T-helper 1 cell treated with Interleukin-12 subunit alpha and Interleukin-12 subunit beta and Interleukin-4 antibody, amounts not matched to agents 30 ng/mL and 1 ng/mL, for 36 hours (primary cell): Measurements from ENCODE around the gene TYRP1. TPM values are rescaled to one million over a fixed set of nuclear protein-coding genes. Genes with fewer than 3 reads are reported as not detected.

Experiments
- intact Hi-C: fragments of 100-400 bp; cut with micrococcal nuclease; formaldehyde crosslinking; loops from one replicate; pipeline ENCODE4 v1.15.1; 2024
- total RNA-seq: library from RNA; stranded (reverse); gene quantifications from 2 replicates; pipeline ENCODE4 v1.2.3, GENCODE V29; 2022

TYRP1 gene
- total RNA-seq, 1 donor from 2014 or later = not detected

DNA sequence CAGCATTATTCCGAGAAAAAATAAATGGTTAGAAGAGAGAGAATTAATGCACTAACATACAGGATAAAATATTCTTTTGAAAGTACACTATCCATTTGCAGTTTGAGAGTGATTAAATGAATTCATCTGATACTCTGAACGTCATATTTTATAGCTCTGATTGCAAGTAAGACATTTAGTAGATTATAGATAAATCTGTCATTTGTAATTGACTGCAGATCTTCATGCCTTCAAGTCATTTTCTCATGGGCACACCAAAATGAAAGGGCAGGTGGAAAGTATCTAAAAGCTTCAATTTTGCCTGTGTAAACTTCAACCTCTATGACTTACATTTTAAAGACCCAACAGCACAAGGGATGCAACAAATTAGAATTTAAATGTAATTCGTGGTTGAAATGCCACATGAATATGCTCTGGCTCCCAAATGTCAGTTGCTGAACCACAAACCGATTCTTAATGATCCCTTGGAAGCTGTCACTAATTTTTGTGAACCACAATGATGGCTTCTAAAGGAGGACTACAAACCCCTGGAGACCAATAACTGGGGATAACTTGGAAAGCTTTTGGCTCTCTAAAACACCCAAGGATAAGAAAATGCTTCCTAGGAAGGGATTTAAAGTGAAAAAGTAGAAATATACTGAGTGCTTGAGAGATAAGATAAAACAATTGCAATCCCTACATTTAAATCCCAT, 3.9 kb downstream of the TYRP1 start:
- intact Hi-C loops = no loop called here

DNA sequence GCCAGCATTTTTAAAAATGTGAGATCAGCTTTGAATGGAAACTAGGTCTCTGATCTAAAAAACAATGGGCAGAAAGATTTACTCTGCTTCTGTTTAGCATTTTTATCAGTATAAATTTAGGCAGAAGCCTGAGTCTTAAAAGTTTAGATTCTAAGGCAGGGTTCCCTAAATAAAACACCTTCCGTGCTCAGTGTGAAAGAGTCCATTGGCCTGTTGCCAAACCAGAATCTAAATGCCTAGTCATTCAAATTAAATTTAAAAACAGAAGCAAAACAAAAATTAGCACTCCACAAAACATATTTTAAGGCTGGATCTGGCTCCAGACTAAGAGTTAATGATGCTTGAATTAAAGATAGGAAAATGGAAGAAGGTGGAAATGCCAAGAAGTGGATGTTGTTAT, 4.5 kb downstream of the TYRP1 start:
- intact Hi-C loops = no loop called here

DNA sequence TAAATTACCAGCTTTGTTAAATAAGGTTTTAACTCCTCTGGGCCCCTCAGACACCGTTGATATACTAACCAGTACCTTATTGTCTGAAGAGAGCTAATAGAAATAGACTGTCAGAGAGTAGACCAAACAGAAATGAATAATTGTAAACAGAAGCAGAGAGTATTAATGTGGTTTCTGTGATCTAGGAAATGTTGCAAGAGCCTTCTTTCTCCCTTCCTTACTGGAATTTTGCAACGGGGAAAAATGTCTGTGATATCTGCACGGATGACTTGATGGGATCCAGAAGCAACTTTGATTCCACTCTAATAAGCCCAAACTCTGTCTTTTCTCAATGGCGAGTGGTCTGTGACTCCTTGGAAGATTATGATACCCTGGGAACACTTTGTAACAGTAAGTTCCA, 5.1 kb downstream of the TYRP1 start:
- intact Hi-C loops = no loop called here

DNA sequence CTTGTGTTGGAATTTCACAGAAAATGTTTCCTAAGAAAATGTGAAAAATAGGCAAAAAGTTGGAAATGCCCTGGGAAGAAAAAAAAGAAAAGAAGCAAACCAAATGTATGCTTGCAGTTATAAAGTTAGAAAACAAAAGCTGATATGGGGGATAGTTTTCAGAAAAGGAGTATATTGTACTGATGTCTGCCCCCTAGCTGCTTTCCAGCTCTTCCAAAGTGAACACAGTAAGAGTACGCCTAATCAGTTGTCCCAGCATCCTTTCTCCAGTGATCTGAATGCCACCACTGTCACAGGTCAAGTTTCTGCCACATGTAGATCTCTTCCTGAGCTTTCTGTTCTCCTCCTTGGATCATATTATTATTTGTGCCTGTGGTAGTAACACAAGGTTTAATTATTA, 5.8 kb downstream of the TYRP1 start:
- intact Hi-C loops = no loop called here

DNA sequence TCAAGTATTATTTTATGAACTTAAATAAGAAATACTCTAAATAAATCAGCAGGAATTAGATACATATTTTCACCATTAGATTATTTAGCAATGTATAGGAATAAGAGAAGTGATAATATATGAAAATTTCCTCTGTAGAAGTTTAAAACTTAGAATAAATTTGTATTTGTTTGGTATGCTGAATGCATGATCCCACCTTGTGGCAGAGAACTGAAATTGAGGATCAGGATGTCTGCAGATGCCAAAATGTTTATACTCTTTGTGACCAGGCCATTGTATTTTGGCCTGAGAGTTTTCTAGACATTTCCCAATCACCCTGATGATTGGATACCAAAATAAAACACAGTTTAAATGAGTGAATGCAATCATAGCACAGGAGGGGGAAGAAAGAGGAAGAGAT, 6.3 kb downstream of the TYRP1 start:
- intact Hi-C loops = no loop called here

DNA sequence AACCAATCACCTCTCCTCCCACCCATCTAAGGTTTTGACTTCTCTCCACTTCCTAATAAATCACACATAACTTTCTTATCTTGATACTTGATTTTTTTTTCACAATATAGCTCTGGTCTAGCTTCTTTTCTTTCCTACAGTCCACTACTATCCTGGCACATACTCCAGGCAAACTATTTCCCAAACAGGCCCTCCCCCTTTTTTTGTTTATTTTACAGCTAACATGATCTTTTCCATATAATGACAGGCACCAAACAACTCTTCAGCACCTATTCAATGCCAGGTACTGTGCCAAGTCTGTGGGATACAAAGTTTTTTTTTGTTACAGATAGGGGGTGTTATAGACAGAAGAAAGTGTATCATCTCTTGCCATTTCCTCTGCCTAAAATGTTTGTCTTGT, 7.9 kb downstream of the TYRP1 start:
- intact Hi-C loops = no loop called here

DNA sequence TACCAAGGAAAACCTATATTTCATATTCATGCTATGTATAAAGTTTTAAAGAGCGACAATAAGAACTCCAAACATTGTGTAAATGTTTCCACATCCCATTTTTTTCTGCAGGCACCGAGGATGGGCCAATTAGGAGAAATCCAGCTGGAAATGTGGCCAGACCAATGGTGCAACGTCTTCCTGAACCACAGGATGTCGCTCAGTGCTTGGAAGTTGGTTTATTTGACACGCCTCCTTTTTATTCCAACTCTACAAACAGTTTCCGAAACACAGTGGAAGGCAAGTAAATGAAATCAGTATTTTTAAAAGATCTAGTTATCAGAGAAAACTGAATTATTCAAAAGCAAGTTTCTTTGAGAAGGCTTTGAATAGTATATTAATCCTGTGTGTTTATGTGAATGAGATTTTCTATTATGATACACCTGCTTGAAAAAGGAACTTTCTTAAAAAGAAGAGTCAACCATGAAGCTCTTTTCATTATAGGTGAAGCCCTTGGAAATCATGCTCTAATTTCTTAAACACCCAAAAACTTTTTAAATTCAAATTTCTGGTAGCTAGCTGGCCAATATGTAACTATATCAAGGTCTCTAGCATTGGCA, 9.1 kb downstream of the TYRP1 start:
- intact Hi-C loops = no loop called here

DNA sequence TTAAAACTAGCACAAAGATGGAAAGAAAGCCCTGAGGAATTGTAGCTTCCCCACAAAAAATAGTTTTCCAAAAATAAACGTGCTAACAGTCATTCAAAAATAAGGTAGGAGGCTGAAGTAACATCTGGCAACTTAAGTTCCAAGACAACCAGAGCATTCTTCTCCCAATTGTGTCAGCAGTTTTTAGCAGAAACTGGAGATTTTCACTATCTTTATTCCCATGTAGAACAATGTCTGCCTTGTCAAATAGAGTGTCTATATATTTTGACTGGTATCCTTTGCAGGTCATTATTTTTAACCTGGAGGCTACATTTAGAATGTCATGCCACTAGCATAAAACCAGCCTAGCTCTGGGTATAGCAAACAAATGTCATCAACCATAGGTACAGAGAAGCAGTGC, 10.8 kb downstream of the TYRP1 start:
- intact Hi-C loops = no loop called here

DNA sequence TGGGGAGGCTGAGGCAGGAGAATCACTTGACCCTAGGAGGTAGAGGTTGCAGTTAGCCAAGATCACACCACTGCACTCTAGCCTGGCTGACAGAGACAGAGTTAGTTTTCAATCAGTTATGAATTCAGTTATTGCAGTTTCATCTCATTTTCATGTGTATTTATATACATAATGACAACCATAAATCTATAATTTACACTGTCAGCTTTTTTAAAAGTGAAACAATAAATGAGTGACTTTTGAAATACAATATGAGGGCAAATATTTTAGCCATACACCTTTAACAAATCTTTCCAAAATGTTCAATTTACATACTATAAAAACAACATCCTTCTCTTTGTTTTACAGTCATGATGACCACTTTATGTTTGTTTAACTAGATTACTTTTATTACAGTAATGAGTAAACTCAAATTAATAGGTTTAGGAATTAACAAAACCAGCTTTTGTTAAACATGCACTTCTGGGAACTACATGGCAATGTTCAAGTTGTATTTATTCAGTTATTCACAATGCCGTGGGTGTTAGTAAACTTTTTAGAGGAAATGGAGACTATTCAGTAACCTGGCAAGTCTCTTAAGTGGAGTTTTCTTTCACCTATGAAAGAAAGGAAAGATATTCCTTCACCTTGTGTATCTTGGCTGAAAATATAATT, 12.7 kb downstream of the TYRP1 start:
- intact Hi-C loops = no loop called here

DNA sequence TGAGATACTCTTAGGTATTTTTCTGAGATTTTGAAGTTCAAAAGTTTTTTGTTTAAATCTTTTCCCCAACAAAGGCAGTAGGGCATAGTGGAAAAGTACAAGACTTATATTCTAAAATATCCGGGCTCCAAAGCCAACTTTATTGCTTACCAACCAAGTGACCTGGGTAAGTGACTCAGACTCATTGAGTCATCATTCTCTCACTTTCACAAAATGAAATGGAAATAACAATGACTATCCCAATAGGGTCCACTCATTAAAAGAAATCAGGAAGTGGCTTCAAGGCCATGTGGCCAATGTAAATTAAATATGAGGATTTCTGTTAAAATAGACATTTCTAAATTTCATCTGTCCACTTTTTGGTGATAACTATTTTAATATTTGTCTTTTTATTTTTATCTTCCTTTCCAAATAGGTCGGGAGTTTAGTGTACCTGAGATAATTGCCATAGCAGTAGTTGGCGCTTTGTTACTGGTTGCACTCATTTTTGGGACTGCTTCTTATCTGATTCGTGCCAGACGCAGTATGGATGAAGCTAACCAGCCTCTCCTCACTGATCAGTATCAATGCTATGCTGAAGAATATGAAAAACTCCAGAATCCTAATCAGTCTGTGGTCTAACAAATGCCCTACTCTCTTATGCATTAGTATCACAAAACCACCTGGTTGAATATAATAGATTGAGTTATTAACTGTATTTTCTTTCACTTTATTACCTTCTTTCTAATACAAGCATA, 15.5 kb downstream of the TYRP1 start:
- intact Hi-C loops = no loop called here

DNA sequence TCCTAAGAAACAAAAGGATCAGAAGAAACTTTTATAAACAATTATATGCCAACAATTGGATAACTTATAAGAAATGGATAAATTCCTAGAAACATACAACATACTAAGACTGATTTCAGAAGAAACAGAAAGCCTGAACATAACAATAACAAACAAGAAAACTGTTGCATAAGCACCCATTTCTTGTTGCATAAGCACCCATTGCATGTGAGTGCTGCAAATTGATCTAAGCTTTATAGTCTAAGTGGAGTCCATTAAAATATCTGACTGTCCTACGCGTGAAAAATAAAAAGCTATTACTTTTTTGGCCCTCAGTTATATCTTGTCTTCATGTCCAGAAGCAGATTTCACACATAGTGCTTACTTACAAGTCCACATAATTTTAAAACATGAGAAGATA, 19.3 kb downstream of the TYRP1 start:
- intact Hi-C loops = loop anchor here (5.0 kb wide), 1 partner anchor 610 kb away; no protein-coding TSS in a partner anchor

DNA sequence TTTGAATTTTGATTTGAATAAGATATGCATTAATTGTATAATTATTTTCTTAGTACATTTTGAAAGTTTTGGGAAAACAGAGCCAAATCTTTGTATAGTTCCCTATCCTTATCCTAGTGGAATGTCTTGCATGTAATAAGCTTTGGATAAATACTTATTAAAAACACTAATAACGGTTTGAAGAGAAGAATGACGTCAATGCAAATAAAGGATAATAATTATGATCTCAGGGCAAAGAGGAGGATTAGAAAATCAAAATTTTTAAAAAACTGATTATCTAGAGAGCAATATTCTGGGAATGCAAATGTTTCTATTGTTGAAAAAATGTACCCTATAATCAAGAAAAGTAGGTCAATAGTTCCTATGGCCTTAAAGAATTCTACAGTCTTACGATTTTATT, 22.1 kb downstream of the TYRP1 start:
- intact Hi-C loops = loop anchor here (5.0 kb wide), 1 partner anchor 102 kb away; no protein-coding TSS in a partner anchor

DNA sequence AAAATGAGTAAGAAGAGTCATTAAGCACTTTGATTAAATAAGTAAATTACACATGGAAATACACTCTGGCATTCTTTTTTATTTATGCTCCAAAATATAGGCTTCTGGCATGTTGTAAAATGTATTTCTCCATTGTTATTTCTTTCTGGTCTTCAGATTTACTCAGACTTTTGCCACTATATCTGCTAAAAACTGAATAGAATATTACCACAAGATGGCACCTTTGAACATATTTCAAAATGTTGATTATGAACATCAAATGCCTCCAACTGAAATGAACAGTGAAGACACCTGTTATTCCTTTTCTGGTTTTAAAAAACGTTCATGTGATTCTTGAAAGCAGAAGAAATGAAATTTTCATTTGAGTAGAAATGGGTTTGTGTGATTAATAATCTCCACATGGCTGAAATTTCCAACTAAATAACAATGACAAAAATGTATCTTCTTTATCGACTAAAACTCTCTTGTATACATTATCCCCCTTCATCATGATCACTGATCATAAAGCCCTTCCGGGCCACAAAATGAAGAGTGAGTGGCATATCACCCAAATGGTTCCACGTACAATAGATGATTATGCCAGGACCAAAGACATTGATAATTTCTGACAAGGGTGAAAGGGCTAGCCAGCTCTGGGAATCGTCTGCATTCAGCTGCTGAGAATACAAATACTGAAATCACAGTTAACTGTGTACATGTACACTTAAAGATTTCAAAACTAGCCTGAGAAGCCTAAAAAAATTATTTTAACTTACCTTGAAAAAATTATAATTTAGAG, 23.8 kb downstream of the TYRP1 start:
- intact Hi-C loops = loop anchor here (5.0 kb wide), 1 partner anchor 100 kb away; no protein-coding TSS in a partner anchor

DNA sequence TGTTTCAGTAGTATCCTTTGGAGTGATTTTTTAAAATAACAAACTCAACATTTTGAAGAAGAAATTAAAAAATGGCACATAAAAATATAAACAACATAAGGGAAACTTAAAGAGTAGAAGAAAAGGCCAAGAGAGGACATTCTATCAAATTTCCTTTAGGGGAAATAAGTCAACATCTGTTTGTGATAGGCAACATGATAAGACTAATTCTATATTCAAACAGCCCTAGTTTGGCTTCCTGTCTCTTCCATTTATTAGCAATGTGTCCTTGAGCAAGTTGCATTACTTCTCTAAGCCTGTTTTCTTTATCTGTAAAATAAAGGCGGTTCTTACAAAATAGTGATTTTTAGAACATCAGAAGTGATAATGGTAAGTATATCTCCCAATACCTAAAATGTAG, 24.7 kb downstream of the TYRP1 start:
- intact Hi-C loops = loop anchor here (5.0 kb wide), 1 partner anchor 99 kb away; no protein-coding TSS in a partner anchor

DNA sequence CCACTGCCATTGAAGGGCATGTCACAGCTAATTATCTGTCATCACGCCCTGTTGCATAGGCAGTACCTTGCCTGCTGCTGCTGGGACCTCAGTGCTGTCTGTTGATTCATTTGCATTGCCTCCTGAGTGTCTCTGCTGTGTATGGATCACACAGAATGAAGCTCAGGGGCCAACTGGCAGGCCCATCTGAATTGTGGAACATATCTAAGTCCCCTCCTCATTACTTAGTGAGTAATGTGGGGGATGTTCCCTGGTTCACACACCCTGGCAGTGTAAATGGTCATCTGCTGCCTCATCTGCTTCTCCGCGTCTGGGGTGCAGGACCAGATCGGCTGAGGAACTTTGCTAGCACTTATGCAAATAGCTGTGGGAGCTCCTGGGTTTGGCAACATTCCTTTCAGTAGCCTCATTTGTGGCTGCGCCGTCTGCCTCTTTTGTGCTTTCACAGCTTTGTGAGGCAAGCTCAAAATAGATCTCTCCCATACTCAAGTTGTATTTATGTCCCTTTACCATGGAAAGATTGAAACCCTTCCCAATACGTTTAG, 25.4 kb downstream of the TYRP1 start:
- intact Hi-C loops = loop anchor here (1.0 to 5.0 kb wide), 2 partner anchors 99 to 370 kb away; no protein-coding TSS in a partner anchor

DNA sequence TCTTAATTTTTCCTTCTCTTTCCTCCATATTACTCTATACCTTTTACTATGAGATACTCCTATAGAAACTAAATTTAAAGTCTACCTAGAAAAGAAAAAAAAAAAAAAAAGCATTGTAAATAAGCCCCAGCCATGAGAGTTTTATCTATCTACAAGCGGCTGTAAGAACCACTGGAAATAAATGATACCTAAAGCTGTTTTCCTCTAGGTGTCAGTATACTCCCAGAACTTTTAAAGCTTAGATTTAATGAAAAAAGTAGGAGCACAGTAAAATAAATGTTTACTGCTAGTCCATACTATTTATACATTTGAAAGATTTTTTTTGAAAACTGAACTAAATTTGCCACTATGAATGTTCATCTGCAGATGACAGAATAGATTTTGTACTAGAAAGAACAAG, 26.2 kb downstream of the TYRP1 start:
- intact Hi-C loops = loop anchor here (1.0 to 5.0 kb wide), 2 partner anchors 98 to 369 kb away; no protein-coding TSS in a partner anchor

DNA sequence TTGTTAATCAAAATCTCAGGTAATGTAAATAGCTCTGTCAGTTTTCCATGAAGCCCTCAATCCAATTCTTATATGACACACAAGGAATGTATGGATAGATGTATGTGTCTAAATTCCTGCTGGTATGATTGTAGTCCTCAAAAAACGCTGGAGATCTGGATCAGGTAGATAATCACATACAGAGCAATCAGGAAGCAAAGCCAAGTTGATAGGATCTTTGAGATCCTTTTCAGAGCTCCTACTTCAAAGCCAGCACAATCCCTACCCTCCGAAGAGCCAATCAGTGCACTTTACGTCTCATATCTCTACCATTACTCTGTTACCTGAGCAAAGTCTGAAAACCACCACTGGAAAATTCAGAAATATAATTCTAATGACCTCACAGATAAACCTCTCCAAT, 27.4 kb downstream of the TYRP1 start:
- intact Hi-C loops = no loop called here

DNA sequence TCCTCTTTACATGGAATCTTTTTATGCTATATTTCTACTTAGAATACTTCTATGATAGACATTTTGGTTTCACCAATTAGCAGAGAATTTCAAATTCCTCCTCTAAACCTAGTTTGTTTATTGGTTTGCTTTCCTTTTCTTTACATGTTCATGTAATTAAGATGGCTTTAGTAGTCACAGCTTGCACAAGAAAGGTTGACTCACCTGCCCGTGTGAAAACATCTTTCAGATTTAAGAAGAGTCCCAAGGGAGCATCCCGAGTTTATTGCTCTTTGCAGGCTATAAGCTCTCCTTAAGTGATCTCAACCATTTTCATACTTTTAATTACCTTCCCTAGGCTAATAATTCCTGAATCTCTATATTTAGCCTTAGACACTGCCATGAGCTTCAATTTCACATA, 28.9 kb downstream of the TYRP1 start:
- intact Hi-C loops = no loop called here

DNA sequence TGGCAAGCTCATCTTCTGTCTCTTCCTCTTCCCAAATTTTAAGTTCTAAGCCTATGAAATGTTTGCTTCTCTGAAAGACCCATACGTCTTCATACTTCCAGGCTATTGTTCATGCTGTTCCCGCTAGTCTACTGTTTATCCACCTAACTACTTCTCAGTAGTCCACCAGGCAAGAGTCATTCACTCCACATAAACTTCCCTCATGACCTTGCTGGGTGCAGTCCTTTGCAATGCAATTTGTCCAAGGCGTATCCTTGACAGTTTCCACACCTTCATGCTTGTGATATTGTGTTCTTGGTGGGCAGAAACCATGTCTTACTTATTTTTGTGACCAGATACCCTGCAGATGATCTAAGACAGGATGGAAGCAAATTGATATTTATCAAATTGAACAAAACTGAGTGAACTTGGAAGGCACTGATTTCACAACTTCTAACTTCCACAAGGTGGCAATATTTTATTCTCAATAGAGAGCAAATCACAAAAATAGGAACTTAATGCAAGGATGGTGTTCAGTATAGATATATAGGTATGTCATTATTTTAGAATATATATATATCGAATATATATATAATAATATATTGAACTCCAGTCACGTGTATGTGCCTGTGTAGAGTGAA, 30.3 kb downstream of the TYRP1 start:
- intact Hi-C loops = no loop called here

DNA sequence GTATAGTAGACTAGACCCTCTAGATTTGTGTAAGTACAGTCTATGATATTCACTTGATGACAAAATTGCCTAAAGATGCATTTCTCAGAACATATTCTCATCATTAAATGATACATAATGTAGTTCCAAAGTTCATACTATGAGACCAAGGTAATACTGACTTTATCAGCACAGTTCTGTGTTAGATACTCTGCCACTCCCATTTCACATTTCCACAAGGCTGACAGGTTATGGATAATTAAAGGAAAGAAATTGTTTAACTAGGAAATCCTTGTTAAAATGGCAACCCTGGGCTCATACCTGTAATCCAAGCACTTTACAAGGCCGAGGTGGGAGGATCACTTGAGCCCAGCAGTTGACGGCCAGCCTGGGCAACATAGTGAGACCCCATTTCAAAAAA, 33.6 kb downstream of the TYRP1 start:
- intact Hi-C loops = no loop called here
